Central memory CD4-positive, alpha-beta T cell (primary cell): Measurements from ENCODE around the gene SLC35F1.
A peak's percentile ranks its signal among the peaks of the same experiment; 100 is the strongest.

ENCODE experiments used
- DNase-seq: peaks from one replicate; pipeline ENCODE4 v3.0.0; 2022

Gene SLC35F1

GRCh38 chr6:118203545-118203944 lies 296.5 kb downstream of the SLC35F1 start:
- no peak for DNase-seq

GRCh38 chr6:118206221-118206620 lies 299.2 kb downstream of the SLC35F1 start:
- DNase-seq = no peak

DNA sequence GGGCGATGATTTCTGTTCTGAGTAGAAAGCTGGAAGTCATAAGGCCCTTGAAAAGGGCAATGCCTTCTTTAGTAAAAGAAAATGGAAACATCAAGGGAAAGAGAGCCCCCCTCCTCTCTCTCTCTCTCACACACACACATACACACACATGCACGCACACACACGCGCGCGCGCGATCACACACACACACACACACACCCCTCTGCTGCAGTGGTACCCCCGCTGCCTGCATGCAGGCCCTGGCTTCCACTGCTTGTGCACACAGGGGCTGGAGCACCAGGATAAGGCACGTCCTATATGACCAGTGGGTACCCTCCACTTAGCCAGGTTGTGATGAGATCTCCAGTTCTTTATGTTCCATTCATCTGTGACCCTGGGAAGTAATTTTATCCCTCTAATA lies 300.9 kb downstream of the SLC35F1 start:
- DNase-seq = no peak

DNA sequence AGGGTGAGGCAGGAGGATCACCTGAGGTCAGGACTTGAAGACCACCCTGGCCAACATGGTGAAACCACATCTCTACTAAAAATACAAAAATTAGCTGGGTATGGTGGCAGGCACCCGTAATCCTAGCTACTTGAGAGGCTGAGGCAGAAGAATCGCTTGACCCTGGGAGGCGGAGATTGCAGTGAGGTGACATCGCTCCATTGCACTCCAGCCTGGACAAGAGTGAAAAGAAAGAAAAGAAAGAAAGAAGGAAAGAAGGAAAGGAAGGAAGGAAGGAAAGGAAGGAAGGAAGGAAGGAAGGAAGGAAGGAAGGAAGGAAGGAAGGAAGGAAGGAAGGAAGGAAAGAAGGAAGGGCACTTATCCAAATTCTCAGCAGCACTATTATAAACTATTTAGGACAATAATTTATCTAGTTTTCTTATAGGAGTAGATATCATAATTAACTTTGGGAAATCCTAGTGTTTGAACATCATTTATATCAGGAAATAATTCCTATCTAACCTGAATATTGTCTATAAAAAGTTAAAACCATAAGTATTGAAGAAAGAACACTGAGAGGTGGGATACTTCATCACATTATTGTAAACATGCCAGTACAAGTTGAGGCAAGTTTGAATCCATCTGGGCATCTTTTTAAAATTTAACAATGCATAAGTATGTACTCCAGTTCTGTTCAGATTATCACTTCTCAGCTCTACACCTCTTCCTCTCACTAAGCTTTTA lies 305.5 kb downstream of the SLC35F1 start:
- DNase-seq = no peak

DNA sequence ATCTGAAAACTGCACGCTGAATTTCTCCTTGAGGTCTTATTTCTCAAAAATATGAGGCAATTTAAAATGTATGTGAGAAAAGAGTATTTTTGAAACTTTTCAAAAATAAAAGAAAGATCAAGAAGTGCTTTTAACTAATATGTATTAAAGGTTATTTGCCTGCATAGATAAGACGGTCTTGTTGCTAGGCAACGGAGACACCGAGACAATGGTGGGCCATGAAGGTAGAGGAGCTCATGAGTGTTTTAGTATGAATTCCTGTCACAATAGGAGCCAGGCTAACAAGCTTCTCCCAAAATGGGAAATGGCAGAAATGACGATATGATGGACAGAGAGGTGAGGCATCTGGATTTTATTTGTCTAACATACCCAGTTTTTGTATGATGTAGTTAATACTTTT lies 308.2 kb downstream of the SLC35F1 start:
- DNase-seq = no peak

DNA sequence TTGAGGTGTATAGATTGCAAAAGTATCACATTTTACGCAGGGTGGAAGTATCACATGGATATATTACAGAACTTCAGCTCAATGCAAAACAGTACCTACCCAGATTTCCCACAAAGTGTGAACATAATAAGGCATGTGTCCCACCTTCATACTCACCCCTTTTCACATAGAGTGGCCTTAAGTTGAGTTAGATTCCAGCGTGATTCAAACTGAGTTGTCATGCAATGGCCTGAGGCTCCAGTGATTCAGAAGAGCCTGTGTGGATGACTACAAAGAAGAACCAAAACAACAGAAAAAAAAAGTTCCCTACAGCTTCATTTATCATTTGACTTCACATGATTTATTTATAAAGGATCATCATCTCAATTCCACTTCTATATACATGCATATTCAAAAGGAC lies 309.7 kb downstream of the SLC35F1 start:
- DNase-seq = no peak

- no peak for DNase-seq
Observed at GRCh38 chr6:118218156-118218555, 311.1 kb downstream of the SLC35F1 start.

DNA sequence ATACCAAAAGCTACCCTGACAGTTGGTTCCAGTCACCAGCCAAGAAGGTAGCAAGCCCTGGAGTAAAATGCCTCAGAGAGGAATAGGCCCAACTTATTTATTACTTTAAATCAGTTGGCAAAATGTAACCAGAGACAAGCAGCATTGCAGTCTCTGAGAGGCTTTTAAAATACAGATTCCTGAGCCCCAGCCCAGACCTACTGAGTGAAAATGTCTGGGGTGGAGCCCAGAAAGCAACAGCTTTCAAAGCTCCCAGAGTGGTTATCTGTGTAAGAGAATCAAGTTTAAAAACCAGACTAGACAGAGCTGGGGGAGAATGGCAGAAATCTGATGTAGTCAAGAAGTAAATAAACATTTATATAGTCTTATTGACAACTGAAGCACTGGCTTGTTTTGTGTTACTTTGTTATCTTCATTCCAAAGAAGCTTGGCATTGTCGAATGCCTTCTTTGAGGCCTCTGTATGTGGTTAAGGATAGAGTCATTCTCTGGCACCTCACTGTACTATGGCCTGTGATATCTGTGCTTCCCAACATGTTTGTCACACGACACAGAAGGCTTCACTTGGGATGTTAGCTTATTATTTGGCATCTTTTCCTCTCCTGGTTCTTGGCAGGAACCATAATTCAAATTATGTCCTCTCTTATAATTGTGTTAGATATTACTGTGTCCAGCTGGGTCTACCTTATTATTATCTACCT lies 313.5 kb downstream of the SLC35F1 start:
- DNase-seq = no peak

GRCh38 chr6:118223316-118223715 lies 316.3 kb downstream of the SLC35F1 start:
- DNase-seq = no peak

- no peak for DNase-seq
Observed at GRCh38 chr6:118228886-118229285, 321.8 kb downstream of the SLC35F1 start.

GRCh38 chr6:118240878-118241528 lies 333.9 kb downstream of the SLC35F1 start:
- DNase-seq = no peak

DNA sequence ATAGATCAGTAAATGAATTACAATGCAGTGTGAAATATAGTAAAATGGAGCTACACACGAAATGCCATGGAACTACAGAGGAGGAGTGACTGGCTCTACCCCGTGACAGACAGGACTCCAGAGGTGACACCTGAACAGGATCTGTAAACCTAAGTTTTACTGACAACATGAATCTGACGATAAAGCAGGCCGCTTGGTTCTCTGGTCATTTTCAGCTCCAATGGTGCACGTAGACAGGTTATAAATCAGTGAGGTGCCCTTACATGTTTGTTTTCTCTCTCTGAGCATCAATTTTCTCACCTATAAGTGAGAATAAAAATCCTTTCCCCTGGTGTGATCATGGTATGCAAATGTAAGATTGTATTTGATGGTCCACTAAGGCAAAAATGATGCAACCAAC lies 339.3 kb downstream of the SLC35F1 start:
- DNase-seq = no peak

DNA sequence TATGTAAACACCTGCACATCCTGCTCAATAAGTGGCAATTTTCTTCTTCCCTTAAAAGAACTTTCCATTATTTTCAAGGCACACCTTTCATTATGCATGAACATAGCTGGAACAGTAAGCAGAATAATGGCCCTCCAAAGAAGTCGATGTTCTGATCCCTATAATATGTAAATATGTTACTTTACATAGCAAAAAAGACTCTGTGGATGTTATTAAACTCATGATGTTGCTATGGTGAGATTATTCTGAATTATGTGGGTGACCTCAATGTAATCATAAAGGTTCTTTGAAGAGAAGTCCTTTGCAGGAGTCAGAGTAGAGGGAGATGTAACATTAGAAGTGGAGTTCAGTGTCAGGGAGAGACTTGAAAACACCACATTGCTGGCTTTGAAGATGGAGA lies 341.1 kb downstream of the SLC35F1 start:
- no peak for DNase-seq

DNA sequence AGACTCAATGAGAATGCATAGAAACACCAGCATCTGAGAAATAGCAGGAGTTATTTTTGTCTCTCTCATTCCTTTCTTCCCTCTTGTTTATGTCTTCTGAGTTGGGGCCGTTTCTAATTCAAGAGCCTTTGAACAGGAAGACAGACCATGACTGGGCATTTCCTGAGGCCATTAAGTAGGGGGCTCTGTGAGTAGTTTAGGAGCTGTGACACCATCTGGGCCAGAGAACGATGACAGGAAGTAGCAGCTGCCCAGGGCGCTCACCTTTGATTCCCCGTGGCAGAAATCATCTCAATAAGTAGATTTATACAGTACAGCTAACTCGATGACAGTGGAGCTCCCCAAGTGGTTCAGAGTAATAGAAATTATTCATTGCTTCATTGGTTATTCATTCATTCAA lies 342.6 kb downstream of the SLC35F1 start:
- DNase-seq = no peak

DNA sequence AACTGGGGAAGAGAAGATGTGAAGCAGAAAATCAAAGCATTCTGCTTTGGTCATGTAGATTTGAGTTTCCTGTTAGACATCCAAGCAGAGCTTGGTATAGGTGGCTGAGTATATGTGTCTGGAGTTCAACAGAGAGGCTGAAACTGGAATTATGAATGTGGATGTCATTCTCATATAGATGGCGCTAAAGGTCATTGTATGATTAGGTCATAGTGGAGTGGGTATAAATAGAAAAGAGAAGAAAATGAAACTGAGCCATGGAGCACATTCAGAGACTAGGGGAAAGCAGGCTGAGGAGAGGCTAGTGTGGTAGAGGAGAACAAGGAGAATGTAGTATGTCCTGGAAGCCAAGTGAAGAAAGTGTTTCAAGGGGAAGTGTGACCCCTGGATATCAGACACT lies 345.4 kb downstream of the SLC35F1 start:
- no peak for DNase-seq

GRCh38 chr6:118253741-118254140 lies 346.7 kb downstream of the SLC35F1 start:
- no peak for DNase-seq

DNA sequence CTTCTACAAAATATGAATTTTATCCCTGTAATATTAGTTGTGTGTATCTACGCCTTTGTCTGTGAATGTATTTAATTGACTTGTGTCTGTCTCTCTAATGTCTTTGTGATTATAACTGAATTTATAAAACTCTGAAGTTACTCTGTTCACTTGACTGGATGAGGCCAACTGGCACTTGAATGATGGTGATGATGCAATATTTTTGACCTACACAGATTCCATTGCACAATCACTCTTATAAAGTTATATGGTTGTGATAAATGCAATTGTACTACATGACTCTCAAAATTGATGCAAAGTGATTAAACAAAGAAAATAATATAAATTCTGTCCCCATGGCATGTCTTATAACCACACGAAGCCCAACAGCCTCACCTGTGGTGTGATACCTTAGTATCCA lies 353.8 kb downstream of the SLC35F1 start:
- no peak for DNase-seq

- DNase-seq = no peak
Observed at GRCh38 chr6:118263921-118264486, 356.9 kb downstream of the SLC35F1 start.

DNA sequence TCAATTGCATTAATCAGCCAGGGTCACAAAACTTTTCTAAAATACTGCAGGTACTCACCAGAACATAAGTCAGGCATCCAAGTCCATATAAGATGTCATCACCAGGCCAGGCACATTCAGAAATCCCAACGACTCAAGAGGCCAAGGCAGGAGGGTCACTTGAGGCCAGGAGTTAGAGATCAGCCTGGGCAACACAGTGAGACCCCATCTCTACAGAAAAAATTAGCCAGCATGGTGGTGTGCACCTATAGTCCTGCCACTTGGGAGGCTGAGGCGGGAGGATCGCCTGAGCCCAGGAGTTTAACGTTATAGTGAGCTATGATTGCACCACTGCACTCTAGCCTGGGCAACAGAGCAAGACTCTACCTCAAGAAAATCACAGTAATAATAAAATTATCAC lies 362.6 kb downstream of the SLC35F1 start:
- no peak for DNase-seq

DNA sequence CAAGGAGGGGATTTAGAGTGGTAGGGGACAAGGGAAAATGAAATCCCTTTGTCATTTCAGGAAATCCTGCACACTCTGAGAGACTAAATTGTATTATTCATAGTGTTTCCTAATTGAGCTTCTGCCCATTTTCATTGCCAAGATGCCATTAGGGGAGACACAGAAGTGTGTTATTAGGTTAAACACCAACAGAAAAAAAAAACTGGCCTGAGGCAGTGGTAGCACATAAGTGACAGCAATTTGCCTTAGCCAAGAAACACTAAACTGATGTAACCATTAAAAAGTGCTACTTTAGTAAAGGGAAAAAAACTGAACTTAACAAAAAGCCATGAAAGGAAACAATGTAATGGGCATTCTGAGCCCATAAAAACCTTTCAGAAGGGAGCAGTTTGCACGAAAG lies 370.6 kb downstream of the SLC35F1 start:
- no peak for DNase-seq

GRCh38 chr6:118280210-118280609 lies 373.1 kb downstream of the SLC35F1 start:
- DNase-seq = no peak

GRCh38 chr6:118281291-118281690 lies 374.2 kb downstream of the SLC35F1 start:
- DNase-seq = no peak

GRCh38 chr6:118283766-118284165 lies 376.7 kb downstream of the SLC35F1 start:
- peak; percentile 39 for DNase-seq
